Measurements from ENCODE around the gene DNAJC1.

Gene DNAJC1

GRCh38 chr10:21924511-21924910 is 79.0 kb downstream of the DNAJC1 start:
- TF ChIP-seq POLR2AphosphoS5 (IDR thresholded peaks at IDR 0.05; ENCODE audit: low read depth, low read length), result no peak
- TF ChIP-seq POLR2A (IDR thresholded peaks at IDR 0.05; ENCODE audit: low read depth, low read length), result no peak
- TF ChIP-seq TAF1 (IDR thresholded peaks at IDR 0.05; ENCODE audit: borderline replicate concordance, low read depth, low read length), result no peak
- DNase-seq (ENCODE audit: insufficient read length) (no peak), FAIRE-seq (no peak)

- no peak for FAIRE-seq
- no peak for DNase-seq (ENCODE audit: insufficient read length)
- TF ChIP-seq POLR2AphosphoS5 (IDR thresholded peaks at IDR 0.05; ENCODE audit: low read depth, low read length), result no peak
- no peak for TF ChIP-seq TAF1 (IDR thresholded peaks at IDR 0.05; ENCODE audit: borderline replicate concordance, low read depth, low read length)
- TF ChIP-seq POLR2A (IDR thresholded peaks at IDR 0.05; ENCODE audit: low read depth, low read length), result no peak
Observed at GRCh38 chr10:21920633-21921032, 82.9 kb downstream of the DNAJC1 start.

GRCh38 chr10:21919906-21920305 is 83.6 kb downstream of the DNAJC1 start:
- no peak for DNase-seq (ENCODE audit: insufficient read length)
- TF ChIP-seq TAF1 (IDR thresholded peaks at IDR 0.05; ENCODE audit: borderline replicate concordance, low read depth, low read length) (no peak), POLR2AphosphoS5 (IDR thresholded peaks at IDR 0.05; ENCODE audit: low read depth, low read length) (no peak), POLR2A (IDR thresholded peaks at IDR 0.05; ENCODE audit: low read depth, low read length) (no peak)
- no peak for FAIRE-seq

GRCh38 chr10:21919117-21919516 is 84.4 kb downstream of the DNAJC1 start:
- FAIRE-seq (no peak), DNase-seq (ENCODE audit: insufficient read length) (no peak)
- TF ChIP-seq POLR2AphosphoS5 (IDR thresholded peaks at IDR 0.05; ENCODE audit: low read depth, low read length) (no peak), POLR2A (IDR thresholded peaks at IDR 0.05; ENCODE audit: low read depth, low read length) (no peak), TAF1 (IDR thresholded peaks at IDR 0.05; ENCODE audit: borderline replicate concordance, low read depth, low read length) (no peak)

- TF ChIP-seq POLR2A (IDR thresholded peaks at IDR 0.05; ENCODE audit: low read depth, low read length), result no peak
- no peak for TF ChIP-seq TAF1 (IDR thresholded peaks at IDR 0.05; ENCODE audit: borderline replicate concordance, low read depth, low read length)
- no peak for TF ChIP-seq POLR2AphosphoS5 (IDR thresholded peaks at IDR 0.05; ENCODE audit: low read depth, low read length)
- DNase-seq (ENCODE audit: insufficient read length) (no peak), FAIRE-seq (no peak)
Observed at GRCh38 chr10:21912625-21913024, 90.9 kb downstream of the DNAJC1 start.

GRCh38 chr10:21910798-21911197 is 92.7 kb downstream of the DNAJC1 start:
- FAIRE-seq, result no peak
- DNase-seq (ENCODE audit: insufficient read length), result no peak
- TF ChIP-seq POLR2AphosphoS5 (IDR thresholded peaks at IDR 0.05; ENCODE audit: low read depth, low read length) (no peak), POLR2A (IDR thresholded peaks at IDR 0.05; ENCODE audit: low read depth, low read length) (no peak), TAF1 (IDR thresholded peaks at IDR 0.05; ENCODE audit: borderline replicate concordance, low read depth, low read length) (no peak)

- TF ChIP-seq TAF1 (IDR thresholded peaks at IDR 0.05; ENCODE audit: borderline replicate concordance, low read depth, low read length) (no peak), POLR2A (IDR thresholded peaks at IDR 0.05; ENCODE audit: low read depth, low read length) (no peak), POLR2AphosphoS5 (IDR thresholded peaks at IDR 0.05; ENCODE audit: low read depth, low read length) (no peak)
- DNase-seq (ENCODE audit: insufficient read length), result no peak
- FAIRE-seq, result no peak
Observed at GRCh38 chr10:21907436-21907835, 96.1 kb downstream of the DNAJC1 start.

- DNase-seq (ENCODE audit: insufficient read length) (no peak), FAIRE-seq (no peak)
- TF ChIP-seq POLR2AphosphoS5 (IDR thresholded peaks at IDR 0.05; ENCODE audit: low read depth, low read length), result no peak
- no peak for TF ChIP-seq TAF1 (IDR thresholded peaks at IDR 0.05; ENCODE audit: borderline replicate concordance, low read depth, low read length)
- no peak for TF ChIP-seq POLR2A (IDR thresholded peaks at IDR 0.05; ENCODE audit: low read depth, low read length)
Observed at GRCh38 chr10:21904930-21905329, 98.6 kb downstream of the DNAJC1 start.

GRCh38 chr10:21899736-21900135 is 103.8 kb downstream of the DNAJC1 start:
- DNase-seq (ENCODE audit: insufficient read length) (no peak), FAIRE-seq (no peak)
- TF ChIP-seq POLR2A (IDR thresholded peaks at IDR 0.05; ENCODE audit: low read depth, low read length) (no peak), POLR2AphosphoS5 (IDR thresholded peaks at IDR 0.05; ENCODE audit: low read depth, low read length) (no peak), TAF1 (IDR thresholded peaks at IDR 0.05; ENCODE audit: borderline replicate concordance, low read depth, low read length) (no peak)

- DNase-seq (ENCODE audit: insufficient read length) (no peak), FAIRE-seq (peak; percentile 17)
- TF ChIP-seq TAF1 (IDR thresholded peaks at IDR 0.05; ENCODE audit: borderline replicate concordance, low read depth, low read length) (no peak), POLR2AphosphoS5 (IDR thresholded peaks at IDR 0.05; ENCODE audit: low read depth, low read length) (no peak), POLR2A (IDR thresholded peaks at IDR 0.05; ENCODE audit: low read depth, low read length) (no peak)
Observed at GRCh38 chr10:21895932-21896331, 107.6 kb downstream of the DNAJC1 start.

- no peak for TF ChIP-seq POLR2A (IDR thresholded peaks at IDR 0.05; ENCODE audit: low read depth, low read length)
- no peak for TF ChIP-seq POLR2AphosphoS5 (IDR thresholded peaks at IDR 0.05; ENCODE audit: low read depth, low read length)
- no peak for TF ChIP-seq TAF1 (IDR thresholded peaks at IDR 0.05; ENCODE audit: borderline replicate concordance, low read depth, low read length)
- FAIRE-seq (peak; percentile 71), DNase-seq (ENCODE audit: insufficient read length) (no peak)
Observed at GRCh38 chr10:21894648-21895342, 108.7 kb downstream of the DNAJC1 start.

GRCh38 chr10:21891439-21891838 is 112.1 kb downstream of the DNAJC1 start:
- FAIRE-seq, result no peak
- TF ChIP-seq POLR2A (IDR thresholded peaks at IDR 0.05; ENCODE audit: low read depth, low read length) (no peak), TAF1 (IDR thresholded peaks at IDR 0.05; ENCODE audit: borderline replicate concordance, low read depth, low read length) (no peak), POLR2AphosphoS5 (IDR thresholded peaks at IDR 0.05; ENCODE audit: low read depth, low read length) (no peak)
- DNase-seq (ENCODE audit: insufficient read length), result no peak

Data from GM12892 (cell line).